Keratinocyte (primary cell): ENCODE measurements around the gene RNU5D-1. TPM values are rescaled to one million over a fixed set of nuclear protein-coding genes. Genes with fewer than 3 reads are reported as not detected.

Source experiments
- DNase-seq: peaks from one replicate; pipeline ENCODE4 v3.0.0-alpha.2; 2011; ENCODE audit warnings: low read depth, missing footprints, low spot score
- FAIRE-seq: peaks from 2 replicates; lab custom pipeline; 2011; peaks lifted over from hg19 to GRCh38; lab: Jason Lieb, UNC
- H2AFZ ChIP-seq: 2 replicates; pipeline ENCODE4 v1.6.0; 2012; ENCODE audit warnings: low read length, control low read depth, inconsistent platforms; ENCODE audit not compliant: control insufficient read depth
- H3K27ac ChIP-seq: 2 replicates; pipeline ENCODE4 v1.5.1; 2011; ENCODE audit warnings: low read length; ENCODE audit not compliant: control insufficient read depth, insufficient read depth
- H3K27me3 ChIP-seq: 3 replicates; pipeline ENCODE4 v1.6.0; 2011; ENCODE audit warnings: low read length; ENCODE audit not compliant: control insufficient read depth, insufficient read depth; ENCODE audit errors: extremely low read depth
- H3K36me3 ChIP-seq, 2 experiments: 2 replicates in 1 of 2; 3 replicates in 1 of 2; pipeline ENCODE4 v1.5.1; 2011; ENCODE audit warnings: low read length in 2 of 2, mild to moderate bottlenecking in 1 of 2; ENCODE audit not compliant: control insufficient read depth in 2 of 2, insufficient read depth in 2 of 2; ENCODE audit errors: extremely low read depth in 1 of 2
- H3K4me1 ChIP-seq: 3 replicates; pipeline ENCODE4 v1.5.1; 2011; ENCODE audit warnings: low read length; ENCODE audit not compliant: control insufficient read depth, insufficient read depth; ENCODE audit errors: extremely low read depth
- H3K4me2 ChIP-seq: 3 replicates; pipeline ENCODE4 v1.6.0; 2011; ENCODE audit warnings: low read depth, low read length; ENCODE audit not compliant: control insufficient read depth, insufficient read depth; ENCODE audit errors: extremely low read depth
- H3K4me3 ChIP-seq, 3 experiments: fragments of 200-600 bp in 1 of 3; sonication (generic) in 1 of 3; 2 replicates in 2 of 3; 3 replicates in 1 of 3; pipeline ENCODE4 v1.5.1; 2011 to 2016; ENCODE audit warnings: low read length in 3 of 3, mild to moderate bottlenecking in 3 of 3, control low read depth in 2 of 3, inconsistent platforms in 1 of 3, low read depth in 1 of 3, mixed read lengths in 1 of 3, mixed run types in 1 of 3, moderate library complexity in 1 of 3; ENCODE audit not compliant: control insufficient read depth in 2 of 3, insufficient read depth in 2 of 3; ENCODE audit errors: extremely low read depth in 1 of 3
- H3K79me2 ChIP-seq: 2 replicates; pipeline ENCODE4 v1.6.0; 2012; ENCODE audit warnings: low read length; ENCODE audit not compliant: control insufficient read depth, insufficient read depth
- H3K9ac ChIP-seq: 3 replicates; pipeline ENCODE4 v1.6.0; 2011; ENCODE audit warnings: low read length; ENCODE audit not compliant: control insufficient read depth, insufficient read depth; ENCODE audit errors: extremely low read depth
- H3K9me1 ChIP-seq: 3 replicates; pipeline ENCODE4 v1.6.0; 2011; ENCODE audit warnings: low read length; ENCODE audit not compliant: control insufficient read depth, insufficient read depth; ENCODE audit errors: extremely low read depth
- H3K9me3 ChIP-seq: 2 replicates; pipeline ENCODE4 v1.5.1; 2012; ENCODE audit warnings: low read depth, low read length; ENCODE audit not compliant: control insufficient read depth
- H4K20me1 ChIP-seq: 3 replicates; pipeline ENCODE4 v1.6.0; 2011; ENCODE audit warnings: low read length; ENCODE audit not compliant: control insufficient read depth, insufficient read depth; ENCODE audit errors: extremely low read depth
- EZH2 ChIP-seq: IDR thresholded peaks from one replicate; pipeline ENCODE4 v1.6.1; 2012; ENCODE audit warnings: inconsistent platforms, mild to moderate bottlenecking, low read length, moderate library complexity
- dilution Hi-C: fragments of 300-500 bp; cut with MboI; formaldehyde crosslinking; loops from one replicate; pipeline ENCODE4 v1.7.0; 2020; ENCODE audit warnings: low sequenced_read_pairs; ENCODE audit not compliant: extremely low pct_ligation_motif_present
- polyA plus RNA-seq, 5 experiments: library from polyadenylated mRNA; depleted of rRNA in 3 of 5; stranded (reverse) in 3 of 5; stranded (forward) in 1 of 5; unstranded in 1 of 5; fragments of >200 nt; gene quantifications; 1 replicate in 1 of 5; 2 replicates in 3 of 5; 3 replicates in 1 of 5; pipeline versions ENCODE4 v1.2.1 to v1.2.3, GENCODE V29; 2011 to 2012; ENCODE audit warnings: missing spikeins in 2 of 5, low read depth in 1 of 5, low replicate concordance in 1 of 5
- TF ChIP-seq, protein P1 (sequence below), 3 experiments: IDR thresholded peaks in 1 of 3; conservative IDR thresholded peaks in 1 of 3; optimal IDR thresholded peaks in 1 of 3; 2 replicates in 2 of 3; 3 replicates in 1 of 3; pipeline versions ENCODE3 to v1.5.1; 2011; ENCODE audit warnings: low read length in 3 of 3, mild to moderate bottlenecking in 3 of 3, moderate library complexity in 2 of 3, control low read depth in 1 of 3, inconsistent platforms in 1 of 3; ENCODE audit not compliant: insufficient read depth in 2 of 3; ENCODE audit errors: extremely low read depth in 1 of 3

RNU5D-1 gene
- polyA plus RNA-seq, 1 donor (not counting 4 experiments of a cell fraction or from before 2014, with no cell fraction given), result not detected

DNA sequence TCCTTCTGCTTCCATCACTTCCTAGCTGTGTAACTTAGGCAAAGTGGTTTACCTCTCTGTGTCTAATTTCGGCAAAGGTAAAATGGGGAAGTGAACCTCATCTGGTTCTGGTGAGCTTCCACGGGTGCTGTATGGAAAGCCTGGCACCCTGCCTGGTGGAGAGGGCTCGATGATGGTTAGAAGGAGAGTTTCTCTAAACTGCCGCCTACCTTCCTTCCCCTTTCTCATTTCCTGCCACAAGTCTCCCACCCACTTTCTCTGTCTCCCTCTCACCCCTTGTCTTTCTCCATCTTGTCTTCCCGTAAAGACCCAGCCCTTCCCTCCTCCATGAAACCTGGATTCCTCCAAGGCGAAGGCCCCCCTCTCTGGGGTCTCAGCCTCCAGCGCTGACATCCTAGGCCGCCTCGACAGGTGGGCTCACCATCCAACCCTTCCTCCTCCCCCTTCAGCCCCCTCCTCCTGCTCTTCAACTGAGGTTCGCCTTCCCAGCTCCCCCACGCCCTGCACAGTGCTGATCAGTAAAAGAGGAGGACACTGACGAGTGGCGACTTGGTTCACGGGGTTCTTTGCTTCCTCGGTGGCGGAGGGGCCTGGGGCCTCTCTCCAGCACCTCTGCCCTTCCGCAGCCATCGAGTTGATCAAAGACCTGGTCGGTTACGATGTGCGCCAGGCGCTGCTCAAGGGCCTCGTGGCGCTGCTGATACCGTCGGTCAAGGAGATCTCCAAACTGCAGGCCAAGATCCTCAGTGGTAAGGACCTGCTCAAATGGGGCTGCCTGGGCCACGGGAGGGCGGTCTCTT lies 7.3 kb downstream of the RNU5D-1 start:
- H3K79me2 ChIP-seq, result no peaks in the 10 kb centered on the region
- no peak overlapping the region for H3K27ac ChIP-seq
- TF ChIP-seq EZH2, result no peak
- TF ChIP-seq, protein P1, sequence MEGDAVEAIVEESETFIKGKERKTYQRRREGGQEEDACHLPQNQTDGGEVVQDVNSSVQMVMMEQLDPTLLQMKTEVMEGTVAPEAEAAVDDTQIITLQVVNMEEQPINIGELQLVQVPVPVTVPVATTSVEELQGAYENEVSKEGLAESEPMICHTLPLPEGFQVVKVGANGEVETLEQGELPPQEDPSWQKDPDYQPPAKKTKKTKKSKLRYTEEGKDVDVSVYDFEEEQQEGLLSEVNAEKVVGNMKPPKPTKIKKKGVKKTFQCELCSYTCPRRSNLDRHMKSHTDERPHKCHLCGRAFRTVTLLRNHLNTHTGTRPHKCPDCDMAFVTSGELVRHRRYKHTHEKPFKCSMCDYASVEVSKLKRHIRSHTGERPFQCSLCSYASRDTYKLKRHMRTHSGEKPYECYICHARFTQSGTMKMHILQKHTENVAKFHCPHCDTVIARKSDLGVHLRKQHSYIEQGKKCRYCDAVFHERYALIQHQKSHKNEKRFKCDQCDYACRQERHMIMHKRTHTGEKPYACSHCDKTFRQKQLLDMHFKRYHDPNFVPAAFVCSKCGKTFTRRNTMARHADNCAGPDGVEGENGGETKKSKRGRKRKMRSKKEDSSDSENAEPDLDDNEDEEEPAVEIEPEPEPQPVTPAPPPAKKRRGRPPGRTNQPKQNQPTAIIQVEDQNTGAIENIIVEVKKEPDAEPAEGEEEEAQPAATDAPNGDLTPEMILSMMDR (optimal IDR thresholded peaks at IDR 0.05 in 1 of 3, IDR thresholded peaks at IDR 0.05 in 1 of 3, conservative IDR thresholded peaks at IDR 0.05 in 1 of 3; ENCODE audit: extremely low read depth in 1 of 3, insufficient read depth in 2 of 3, low read length in 3 of 3), result no peak
- no peak overlapping the region for H2AFZ ChIP-seq
- H3K27me3 ChIP-seq, result no peaks in the 10 kb centered on the region
- no peak overlapping the region for H3K4me3 ChIP-seq
- peaks cover 3% of the 10 kb centered on the region for H3K4me1 ChIP-seq
- H3K9me1 ChIP-seq, result no peaks in the 10 kb centered on the region
- DNase-seq (no peak), FAIRE-seq (no peak)
- no peaks in the 10 kb centered on the region for H3K9me3 ChIP-seq
- no peaks in the 10 kb centered on the region for H3K36me3 ChIP-seq
- no peak overlapping the region for H3K9ac ChIP-seq
- no peak overlapping the region for H3K4me2 ChIP-seq
- dilution Hi-C loops, result no loop called here
- H4K20me1 ChIP-seq, result no peaks in the 10 kb centered on the region

DNA sequence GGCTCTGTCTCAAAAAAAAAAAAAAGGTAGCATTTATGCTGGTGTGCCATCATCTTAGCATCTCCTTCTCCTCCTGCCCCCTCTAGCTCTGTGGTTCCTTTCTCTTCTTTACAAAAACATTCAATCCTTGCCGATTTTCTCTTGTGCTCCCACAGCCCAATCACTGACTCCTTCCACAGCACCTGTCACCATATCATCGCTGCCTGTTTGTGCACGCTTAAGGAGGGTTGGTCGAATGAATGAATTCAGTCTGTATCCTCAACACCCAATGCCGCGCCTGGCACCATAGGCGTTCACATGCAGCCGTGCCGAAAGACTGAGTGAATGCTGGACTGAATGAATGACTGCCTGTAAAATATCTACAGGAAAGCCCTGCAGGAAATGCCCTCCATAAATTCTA lies 7.9 kb downstream of the RNU5D-1 start:
- no peaks in the 10 kb centered on the region for H3K79me2 ChIP-seq
- H3K4me1 ChIP-seq, result peaks cover 3% of the 10 kb centered on the region
- H3K9me1 ChIP-seq, result no peaks in the 10 kb centered on the region
- no peaks in the 10 kb centered on the region for H3K27me3 ChIP-seq
- FAIRE-seq (no peak), DNase-seq (no peak)
- no peak overlapping the region for H3K4me2 ChIP-seq
- no peak overlapping the region for H3K9ac ChIP-seq
- no peaks in the 10 kb centered on the region for H4K20me1 ChIP-seq
- H3K4me3 ChIP-seq, result no peak overlapping the region
- no peak overlapping the region for H2AFZ ChIP-seq
- TF ChIP-seq, protein P1 (optimal IDR thresholded peaks at IDR 0.05 in 1 of 3, IDR thresholded peaks at IDR 0.05 in 1 of 3, conservative IDR thresholded peaks at IDR 0.05 in 1 of 3; ENCODE audit: extremely low read depth in 1 of 3, insufficient read depth in 2 of 3, low read length in 3 of 3), result no peak
- no peak for TF ChIP-seq EZH2
- H3K36me3 ChIP-seq, result no peaks in the 10 kb centered on the region
- no peak overlapping the region for H3K27ac ChIP-seq
- dilution Hi-C loops, result no loop called here
- H3K9me3 ChIP-seq, result no peaks in the 10 kb centered on the region
